Testis (tissue), 3 donors: Measurements from ENCODE around the gene FOXJ3. TPM values are rescaled to one million over a fixed set of nuclear protein-coding genes. Genes with fewer than 3 reads are reported as not detected.

Experiments
- DNase-seq: peaks from one replicate; pipeline ENCODE4 v3.0.0-alpha.2; 2019
- H3K27ac ChIP-seq, 2 donors: fragments of 200-600 bp; sonication (generic); one replicate each; pipeline ENCODE4 v1.5.1; 2019
- H3K27me3 ChIP-seq: fragments of 200-600 bp; sonication (generic); one replicate; pipeline ENCODE4 v1.5.1; 2019
- H3K36me3 ChIP-seq: fragments of 200-600 bp; sonication (generic); one replicate; pipeline ENCODE4 v1.5.1; 2017; ENCODE audit warnings: low read depth; ENCODE audit errors: missing control alignments
- H3K4me1 ChIP-seq: fragments of 200-600 bp; sonication (generic); one replicate; pipeline ENCODE4 v1.5.1; 2019
- H3K4me3 ChIP-seq, 2 donors: fragments of 200-600 bp; sonication (generic); one replicate each; pipeline ENCODE4 v1.5.1; 2017 to 2019
- H3K9me3 ChIP-seq: fragments of 200-600 bp; sonication (generic); one replicate; pipeline ENCODE4 v1.5.1; 2017
- CTCF ChIP-seq, 3 experiments: fragments of 450-650 bp in 2 of 3; fragments of 200-600 bp in 1 of 3; sonication (generic) in 1 of 3; IDR thresholded peaks; one replicate each; pipeline ENCODE4 v1.5.1; 2016 to 2019; ENCODE audit warnings: antibody characterized with exemption in 3 of 3, mild to moderate bottlenecking in 2 of 3, moderate library complexity in 1 of 3
- POLR2A ChIP-seq: fragments of 450-650 bp; IDR thresholded peaks from one replicate; pipeline ENCODE4 v1.6.1; 2017; ENCODE audit warnings: antibody characterized with exemption, mild to moderate bottlenecking, moderate library complexity
- WGBS, 2 donors: methylation state at CpG; one replicate each; pipeline ENCODE4 v1.1.5; 2018; 5-methylcytosine and 5-hydroxymethylcytosine counted together
- intact Hi-C: fragments of 100-400 bp; cut with DNase I; formaldehyde crosslinking; loops from one replicate; pipeline ENCODE4 v1.15.1; 2023; ENCODE audit warnings: low total_unique reads
- polyA plus RNA-seq: library from polyadenylated mRNA; stranded (reverse); fragments of 350-450 nt; fragmentation: Illumina TruSeq; extraction: RNeasy Lipid Tissue Mini Kit (QIAGEN cat#74804); gene quantifications from one replicate; pipeline ENCODE4 v1.2.3, GENCODE V29; 2014; ENCODE audit warnings: low read depth, low replicate concordance; ENCODE audit not compliant: insufficient read depth
- total RNA-seq, 2 donors: library from RNA; depleted of rRNA; stranded (reverse); fragments of >200 nt; gene quantifications; one replicate each; pipeline ENCODE4 v1.2.3, GENCODE V29; 2016

Gene FOXJ3
- total and polyA plus RNA-seq, 3 donors from 2014 or later = 38.9 to 80.1 (median 64.4) TPM

GRCh38 chr1:42177541-42177981 lies 157.5 kb downstream of the FOXJ3 start:
- Histone ChIP-seq H3K27me3 (no peaks in the 10 kb centered on the region), H3K36me3 (no peaks in the 10 kb centered on the region), H3K9me3 (no peaks in the 10 kb centered on the region), H3K4me3 (no peak overlapping the region), H3K27ac (peak overlapping the region; percentile 25 to 74), H3K4me1 (peaks cover 26% of the 10 kb centered on the region)
- no peak for DNase-seq
- 77 to 78% methylated on average over 6 of the region's 6 CpGs for WGBS, 2 donors
- intact Hi-C loops = loop anchor here (10.0 kb wide), 1 partner anchor 603 kb away; no protein-coding TSS in a partner anchor
- TF ChIP-seq CTCF (IDR thresholded peaks at IDR 0.05) (no peak), POLR2A (no peak)

GRCh38 chr1:42176902-42177519 lies 158.0 kb downstream of the FOXJ3 start:
- Histone ChIP-seq H3K9me3 (no peaks in the 10 kb centered on the region), H3K27ac (peak overlapping the region in 1 of 2 donors; percentile 25), H3K4me3 (no peak overlapping the region), H3K27me3 (no peaks in the 10 kb centered on the region), H3K4me1 (peaks cover 32% of the 10 kb centered on the region), H3K36me3 (no peaks in the 10 kb centered on the region)
- intact Hi-C loops = loop anchor here (10.0 kb wide), 1 partner anchor 602 kb away; no protein-coding TSS in a partner anchor
- peak; percentile 65 to 76 (median 70) for TF ChIP-seq CTCF (IDR thresholded peaks at IDR 0.05)
- no peak for TF ChIP-seq POLR2A
- peak; percentile 56 for DNase-seq
- WGBS, 2 donors = 79 to 83% methylated on average over 4 of the region's 4 CpGs

GRCh38 chr1:42175314-42176054 lies 159.6 kb downstream of the FOXJ3 start:
- 91 to 97% methylated on average over 7 of the region's 7 CpGs for WGBS, 2 donors
- H3K27ac ChIP-seq = no peak overlapping the region
- no peak for TF ChIP-seq POLR2A
- TF ChIP-seq CTCF (IDR thresholded peaks at IDR 0.05) = no peak
- intact Hi-C loops = loop anchor here (10.0 kb wide), 1 partner anchor 601 kb away; no protein-coding TSS in a partner anchor
- no peaks in the 10 kb centered on the region for H3K36me3 ChIP-seq
- DNase-seq = no peak
- no peaks in the 10 kb centered on the region for H3K27me3 ChIP-seq
- H3K4me3 ChIP-seq = no peak overlapping the region
- peaks cover 42% of the 10 kb centered on the region for H3K4me1 ChIP-seq
- no peaks in the 10 kb centered on the region for H3K9me3 ChIP-seq

- DNase-seq = no peak
- 79 to 83% methylated on average over 8 of the region's 8 CpGs for WGBS, 2 donors
- intact Hi-C loops = loop anchor here (10.0 kb wide), 1 partner anchor 599 kb away; no protein-coding TSS in a partner anchor
- Histone ChIP-seq H3K9me3 (no peaks in the 10 kb centered on the region), H3K4me1 (peaks cover 37% of the 10 kb centered on the region), H3K27me3 (no peaks in the 10 kb centered on the region), H3K4me3 (no peak overlapping the region), H3K36me3 (no peaks in the 10 kb centered on the region), H3K27ac (no peak overlapping the region)
- TF ChIP-seq CTCF (IDR thresholded peaks at IDR 0.05) (no peak), POLR2A (no peak)
Measured at GRCh38 chr1:42173961-42174735, 160.9 kb downstream of the FOXJ3 start.
